GM20000 (cell line): ENCODE data around the gene GIMAP5.

Experiments
- DNase-seq: peaks from one replicate; pipeline ENCODE4 v3.0.0; 2012; ENCODE audit warnings: low spot score
- TF ChIP-seq, protein P1 (sequence below): IDR thresholded peaks from 2 replicates; pipeline ENCODE4 v1.5.1; 2012; ENCODE audit warnings: mild to moderate bottlenecking, control low read depth; ENCODE audit errors: extremely low read depth, missing control alignments

Gene GIMAP5

GRCh38 chr7:150744041-150744656 lies 6.9 kb downstream of the GIMAP5 start:
- DNase-seq = no peak
- TF ChIP-seq, protein P1, sequence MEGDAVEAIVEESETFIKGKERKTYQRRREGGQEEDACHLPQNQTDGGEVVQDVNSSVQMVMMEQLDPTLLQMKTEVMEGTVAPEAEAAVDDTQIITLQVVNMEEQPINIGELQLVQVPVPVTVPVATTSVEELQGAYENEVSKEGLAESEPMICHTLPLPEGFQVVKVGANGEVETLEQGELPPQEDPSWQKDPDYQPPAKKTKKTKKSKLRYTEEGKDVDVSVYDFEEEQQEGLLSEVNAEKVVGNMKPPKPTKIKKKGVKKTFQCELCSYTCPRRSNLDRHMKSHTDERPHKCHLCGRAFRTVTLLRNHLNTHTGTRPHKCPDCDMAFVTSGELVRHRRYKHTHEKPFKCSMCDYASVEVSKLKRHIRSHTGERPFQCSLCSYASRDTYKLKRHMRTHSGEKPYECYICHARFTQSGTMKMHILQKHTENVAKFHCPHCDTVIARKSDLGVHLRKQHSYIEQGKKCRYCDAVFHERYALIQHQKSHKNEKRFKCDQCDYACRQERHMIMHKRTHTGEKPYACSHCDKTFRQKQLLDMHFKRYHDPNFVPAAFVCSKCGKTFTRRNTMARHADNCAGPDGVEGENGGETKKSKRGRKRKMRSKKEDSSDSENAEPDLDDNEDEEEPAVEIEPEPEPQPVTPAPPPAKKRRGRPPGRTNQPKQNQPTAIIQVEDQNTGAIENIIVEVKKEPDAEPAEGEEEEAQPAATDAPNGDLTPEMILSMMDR = no peak

DNA sequence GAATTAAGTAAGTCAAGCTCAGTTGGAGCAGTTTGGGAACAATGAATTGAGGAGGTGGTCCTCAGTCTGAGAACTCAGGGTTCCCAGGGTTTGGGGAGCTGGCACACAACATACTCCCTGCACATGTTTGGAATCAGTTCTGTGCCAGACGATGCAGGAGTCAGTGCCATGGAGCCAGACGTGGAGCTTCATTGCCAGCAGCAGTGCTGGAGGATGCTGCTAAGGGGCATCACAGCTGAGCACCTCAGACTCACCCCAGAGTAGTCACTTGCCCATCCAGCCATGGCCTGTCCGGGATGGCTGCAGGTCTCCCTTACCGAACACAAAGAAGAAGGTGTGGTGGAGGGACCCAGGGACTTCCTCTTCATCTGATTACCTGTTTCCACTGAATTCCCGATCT lies 7.9 kb downstream of the GIMAP5 start:
- TF ChIP-seq, protein P1 = no peak

GRCh38 chr7:150745876-150746275 lies 8.7 kb downstream of the GIMAP5 start:
- no peak for DNase-seq

More for the DNA sequence above, 7.9 kb downstream of the GIMAP5 start:
- no peak for DNase-seq

DNA sequence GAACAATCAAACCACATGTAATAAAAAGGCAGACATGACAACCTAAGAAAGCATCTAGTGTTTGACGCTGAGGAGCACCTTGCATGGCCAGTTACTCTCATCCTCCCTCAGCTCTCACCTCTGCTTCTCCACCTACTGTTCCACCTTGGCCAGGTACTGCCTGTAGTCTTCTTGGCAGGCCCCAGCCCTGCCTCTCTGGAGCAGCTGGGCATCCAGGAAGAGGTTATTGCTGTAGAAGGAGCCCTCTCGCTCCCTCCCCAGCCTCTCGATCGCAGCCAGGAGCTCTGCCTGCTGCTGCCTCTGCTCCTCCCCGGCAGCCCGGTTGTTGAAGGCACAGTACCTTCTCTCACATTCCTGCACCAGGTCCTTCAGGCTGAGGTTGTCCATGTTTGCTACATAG lies 9.7 kb downstream of the GIMAP5 start:
- TF ChIP-seq, protein P1 = no peak
- no peak for DNase-seq

More at GRCh38 chr7:150745876-150746275, 8.7 kb downstream of the GIMAP5 start:
- TF ChIP-seq, protein P1 = no peak

DNA sequence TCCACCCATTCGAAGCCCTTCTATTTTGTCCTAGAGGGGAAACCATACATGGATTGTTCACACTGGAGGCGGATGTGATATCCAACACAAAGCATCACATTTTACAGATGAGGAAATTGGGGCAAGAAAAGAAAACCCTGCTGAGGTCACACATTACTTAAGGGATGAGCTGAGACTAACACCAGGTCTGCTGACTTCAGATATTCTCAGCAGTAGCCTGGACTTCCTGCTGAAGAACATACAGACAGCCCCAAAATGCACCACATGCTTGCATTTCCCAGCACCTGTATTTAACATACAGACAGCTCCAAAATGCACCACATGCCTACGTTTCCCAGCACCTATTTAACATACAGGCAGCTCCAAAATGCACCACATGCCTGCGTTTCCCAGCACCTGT lies 11.2 kb downstream of the GIMAP5 start:
- TF ChIP-seq, protein P1 = no peak
- no peak for DNase-seq

DNA sequence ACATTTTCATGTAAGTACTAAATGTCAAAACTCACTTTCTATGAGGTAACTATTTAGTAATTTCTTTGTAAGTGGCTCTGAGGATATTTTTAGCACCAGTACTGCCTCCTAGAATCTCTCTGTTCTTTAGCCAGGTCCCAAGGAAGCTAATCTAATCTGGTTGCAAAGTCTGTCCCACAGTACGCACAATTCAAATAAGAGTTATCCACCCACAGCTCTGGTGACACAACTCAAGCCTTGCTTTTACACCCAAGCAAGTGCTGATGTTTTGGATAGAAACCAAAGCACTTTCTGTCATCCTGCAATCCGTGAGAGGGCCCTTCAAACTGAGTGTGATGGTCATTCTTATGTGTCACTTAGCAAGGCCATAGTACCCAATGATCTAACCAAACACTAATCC lies 14.5 kb downstream of the GIMAP5 start:
- TF ChIP-seq, protein P1 = no peak
- DNase-seq = no peak

GRCh38 chr7:150753239-150753638 lies 16.0 kb downstream of the GIMAP5 start:
- DNase-seq = no peak

More at GRCh38 chr7:150753239-150753638, 16.0 kb downstream of the GIMAP5 start:
- TF ChIP-seq, protein P1 = no peak
